ENCODE data around the gene TPX2. TPM values are rescaled to one million over a fixed set of nuclear protein-coding genes. Genes with fewer than 3 reads are reported as not detected.
"Not testable (repeated sequence)": the region's sequence is repeated elsewhere in the genome, so short reads cannot be mapped to it uniquely, and the experiment has no call there.

TPX2 gene
- polyA plus RNA-seq, 1 donor, result 20.7 TPM

- DNase-seq, result no peak
Observed at GRCh38 chr20:31764641-31765305, 25.7 kb downstream of the TPX2 start.

GRCh38 chr20:31767805-31768204 is 28.7 kb downstream of the TPX2 start:
- no peak for DNase-seq

- no peak for DNase-seq
Observed at GRCh38 chr20:31769681-31770080, 30.6 kb downstream of the TPX2 start.

GRCh38 chr20:31770243-31770642 is 31.2 kb downstream of the TPX2 start:
- no peak for DNase-seq

DNA sequence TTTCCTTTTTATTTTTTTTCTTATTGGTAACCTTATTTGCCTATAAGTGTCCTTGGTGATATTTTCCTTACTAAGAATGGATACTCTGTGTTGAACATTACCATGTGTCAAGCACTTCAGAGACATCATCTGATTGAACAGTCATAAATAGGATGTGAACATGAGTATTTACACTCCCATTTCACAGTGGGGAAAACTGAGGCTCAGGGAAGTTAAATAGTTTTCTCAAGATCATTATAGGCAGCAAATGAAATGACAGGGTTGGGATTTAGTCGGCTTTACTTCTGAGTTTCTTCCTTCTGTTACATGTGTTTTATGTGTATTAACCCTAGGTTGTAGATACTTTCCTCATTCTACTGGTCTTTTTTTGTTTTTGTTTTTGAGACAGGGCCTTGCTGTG is 35.3 kb downstream of the TPX2 start:
- no peak for DNase-seq

- no peak for DNase-seq
Observed at GRCh38 chr20:31780839-31781238, 41.7 kb downstream of the TPX2 start.

GRCh38 chr20:31781945-31782344 is 42.9 kb downstream of the TPX2 start:
- no peak for DNase-seq

GRCh38 chr20:31784354-31785044 is 45.4 kb downstream of the TPX2 start:
- DNase-seq, result no peak

DNA sequence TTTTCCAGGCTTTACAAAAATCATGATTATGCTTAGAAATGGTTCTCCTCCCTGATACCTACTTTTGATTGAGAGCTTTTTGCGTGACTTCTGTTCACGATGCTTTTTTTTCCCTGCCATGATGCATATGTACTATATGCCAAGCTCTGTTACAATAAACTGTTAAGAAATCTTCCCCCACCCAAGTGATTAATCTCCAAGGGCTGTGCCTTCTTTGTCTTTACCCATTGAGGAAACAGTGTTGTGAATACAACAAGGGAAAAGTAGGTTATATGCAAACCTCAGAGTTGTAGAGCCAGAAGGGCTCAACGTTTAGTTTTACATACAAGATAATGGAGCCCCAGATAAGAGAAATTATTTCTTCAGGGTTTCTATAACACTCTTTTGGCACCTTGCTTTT is 46.0 kb downstream of the TPX2 start:
- no peak for DNase-seq

DNA sequence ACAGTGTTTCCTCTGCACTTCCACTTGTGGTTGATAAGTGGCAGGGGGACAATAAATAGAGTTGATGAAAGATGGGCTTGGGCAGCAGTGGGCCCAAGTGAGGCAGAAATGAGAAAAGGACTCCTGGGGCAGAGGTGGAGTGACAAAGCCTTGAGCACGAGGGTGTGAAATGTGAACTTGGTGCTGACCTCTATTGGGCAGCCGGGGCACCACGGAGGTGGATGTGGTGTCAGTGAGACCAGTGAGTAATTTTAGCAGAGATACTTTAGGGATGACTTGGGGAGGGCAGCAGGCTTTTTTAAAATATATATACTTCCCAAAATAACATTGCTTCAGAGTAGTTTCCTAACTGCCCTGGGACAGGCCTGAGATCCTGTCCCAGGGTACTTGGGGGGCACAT is 49.5 kb downstream of the TPX2 start:
- no peak for DNase-seq

DNA sequence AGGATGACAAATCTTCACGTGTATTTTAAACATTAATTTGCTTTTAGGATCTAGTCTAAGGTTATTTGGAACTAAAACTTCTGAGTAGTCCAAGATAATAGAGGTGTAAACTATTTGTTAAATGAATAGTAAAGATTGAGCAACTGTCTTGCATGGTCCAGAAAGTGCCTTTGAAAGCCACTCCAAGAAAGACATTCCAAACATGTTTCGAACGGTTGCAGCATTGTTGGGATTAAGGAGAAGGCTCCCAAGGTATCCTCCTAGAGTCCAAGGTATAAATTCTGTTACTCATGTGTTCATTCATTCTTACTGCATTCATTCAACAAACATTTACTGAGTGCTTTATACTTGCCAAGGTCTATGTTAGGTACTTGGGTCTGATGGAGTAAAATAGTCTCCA is 51.3 kb downstream of the TPX2 start:
- no peak for DNase-seq

DNA sequence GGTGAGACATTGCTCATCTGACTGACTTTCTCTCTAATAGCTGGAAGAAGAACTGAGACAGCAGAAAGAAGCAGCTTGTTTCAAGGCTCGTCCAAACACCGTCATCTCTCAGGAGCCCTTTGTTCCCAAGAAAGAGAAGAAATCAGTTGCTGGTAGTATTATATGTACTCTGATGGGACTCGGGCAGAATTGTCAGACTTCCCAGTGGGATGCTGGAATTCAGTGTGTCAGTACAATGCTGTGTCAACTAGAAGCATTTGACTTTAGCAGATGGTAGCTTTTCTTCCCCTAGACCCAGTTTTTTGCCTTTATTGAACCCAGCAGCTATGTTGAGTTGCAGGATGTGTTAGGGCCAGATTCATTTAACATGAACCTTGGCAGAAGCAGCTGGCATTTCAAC is 58.3 kb downstream of the TPX2 start:
- no peak for DNase-seq

DNA sequence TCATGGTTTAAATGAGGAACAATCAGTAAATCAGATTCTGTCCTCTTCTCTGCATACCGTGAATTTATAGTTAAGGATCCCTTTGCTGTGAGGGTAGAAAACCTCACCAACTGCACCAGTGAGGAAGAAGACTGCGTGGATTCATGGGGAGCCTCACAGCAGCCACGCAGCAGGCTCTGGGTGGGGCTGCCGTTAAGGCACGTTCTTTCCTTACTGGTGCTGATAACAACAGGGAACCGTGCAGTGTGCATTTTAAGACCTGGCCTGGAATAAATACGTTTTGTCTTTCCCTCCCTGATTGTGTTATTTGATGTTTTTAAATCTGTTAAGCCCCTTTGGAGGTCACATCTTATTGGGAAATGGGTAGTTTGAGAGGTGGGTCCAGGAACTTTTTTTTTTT is 62.4 kb downstream of the TPX2 start:
- no peak for DNase-seq

- no peak for DNase-seq
Observed at GRCh38 chr20:31803552-31804291, 64.6 kb downstream of the TPX2 start.

DNA sequence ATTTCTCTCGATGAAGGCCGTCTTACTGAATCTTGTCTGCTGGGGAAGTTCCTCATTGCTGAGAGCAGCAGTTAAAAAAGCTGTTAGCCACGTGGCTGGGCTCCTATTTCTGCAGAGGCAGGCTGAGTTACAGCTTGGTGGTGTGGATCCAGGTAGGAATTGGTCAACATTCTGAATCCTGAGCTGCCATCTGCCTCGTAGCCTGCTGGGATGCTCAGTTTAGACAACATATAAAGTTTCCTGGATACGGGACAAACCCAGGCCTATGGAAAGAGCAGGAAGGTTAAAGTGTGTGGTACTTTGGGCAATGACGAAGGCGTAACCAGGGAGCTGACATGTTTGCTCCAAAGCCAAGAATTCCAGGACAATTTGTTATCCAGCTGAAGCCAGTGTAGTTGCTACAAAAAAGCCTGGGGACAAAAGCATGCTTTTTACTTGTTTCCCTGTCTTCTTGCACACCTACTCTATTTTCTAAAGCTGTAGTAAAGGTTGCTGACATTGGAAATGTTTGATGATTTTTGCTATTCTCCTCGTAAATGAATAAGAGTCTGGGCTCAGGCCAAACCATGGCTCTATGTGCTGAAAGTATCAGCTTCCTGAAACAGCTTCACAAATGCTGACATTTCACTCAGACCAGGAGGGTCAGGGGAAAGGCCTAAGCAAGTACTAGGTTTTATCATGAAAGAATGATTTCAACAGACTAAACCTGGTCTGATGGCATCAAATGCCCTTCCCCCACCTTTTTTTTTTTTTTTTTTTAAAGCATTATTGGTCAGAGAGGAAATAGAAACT is 67.7 kb downstream of the TPX2 start:
- no peak for DNase-seq

DNA sequence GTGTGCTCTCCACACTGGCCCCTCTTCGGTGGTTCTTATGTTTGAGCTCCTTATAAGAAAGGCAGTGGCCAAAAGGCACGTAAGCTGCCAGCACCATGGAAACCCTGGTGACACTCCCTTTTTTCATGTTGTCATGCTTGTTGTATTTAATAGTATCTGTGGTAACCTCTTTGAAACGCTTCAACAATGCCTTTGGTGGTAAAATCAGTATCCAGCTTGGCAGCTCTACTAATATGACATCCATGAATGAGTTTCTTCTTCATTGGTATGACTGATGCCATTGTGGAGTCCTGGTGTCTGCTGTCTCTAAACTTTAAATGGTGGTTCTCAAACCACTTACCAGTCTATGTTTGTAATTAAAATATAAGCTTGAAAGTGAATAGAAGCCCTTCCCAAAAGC is 69.4 kb downstream of the TPX2 start:
- no peak for DNase-seq

DNA sequence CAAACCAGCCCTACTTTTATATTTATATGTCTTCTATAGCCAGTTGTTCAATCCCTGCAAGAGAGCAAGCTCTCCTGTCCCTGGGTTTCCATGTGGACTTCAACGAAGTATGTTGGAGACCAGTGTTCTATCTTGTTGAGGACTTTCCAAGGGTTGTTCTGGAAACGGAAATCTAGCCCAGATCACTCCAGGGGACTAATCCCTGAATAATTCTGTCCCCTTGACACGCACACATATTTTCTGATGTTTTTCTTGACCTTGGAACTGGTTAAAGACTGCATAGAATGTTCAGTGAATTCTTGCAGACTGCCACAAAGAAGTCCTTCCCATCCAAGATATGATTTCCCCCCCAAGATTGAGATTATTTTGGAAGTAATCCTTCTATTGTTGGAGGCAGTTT is 70.6 kb downstream of the TPX2 start:
- no peak for DNase-seq

DNA sequence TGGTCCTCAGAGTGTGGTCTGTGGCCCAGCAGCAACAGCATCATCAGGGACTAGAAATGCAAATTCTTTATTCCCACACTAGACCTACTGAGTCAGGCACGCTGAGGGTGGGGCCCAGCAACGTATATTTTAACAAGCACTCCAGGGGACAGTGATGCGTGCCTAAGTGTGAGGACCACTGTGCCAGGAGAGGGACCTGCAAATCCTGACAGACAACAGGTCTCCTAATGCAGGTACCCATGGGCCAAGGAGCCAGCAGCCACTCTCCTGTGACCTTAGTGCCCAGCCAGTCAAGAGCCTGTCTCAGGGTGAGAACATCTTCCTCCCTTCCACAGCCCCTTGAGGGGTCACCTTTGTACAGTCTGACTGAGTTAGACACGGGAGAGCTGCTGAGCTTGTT is 72.1 kb downstream of the TPX2 start:
- DNase-seq, result no peak

DNA sequence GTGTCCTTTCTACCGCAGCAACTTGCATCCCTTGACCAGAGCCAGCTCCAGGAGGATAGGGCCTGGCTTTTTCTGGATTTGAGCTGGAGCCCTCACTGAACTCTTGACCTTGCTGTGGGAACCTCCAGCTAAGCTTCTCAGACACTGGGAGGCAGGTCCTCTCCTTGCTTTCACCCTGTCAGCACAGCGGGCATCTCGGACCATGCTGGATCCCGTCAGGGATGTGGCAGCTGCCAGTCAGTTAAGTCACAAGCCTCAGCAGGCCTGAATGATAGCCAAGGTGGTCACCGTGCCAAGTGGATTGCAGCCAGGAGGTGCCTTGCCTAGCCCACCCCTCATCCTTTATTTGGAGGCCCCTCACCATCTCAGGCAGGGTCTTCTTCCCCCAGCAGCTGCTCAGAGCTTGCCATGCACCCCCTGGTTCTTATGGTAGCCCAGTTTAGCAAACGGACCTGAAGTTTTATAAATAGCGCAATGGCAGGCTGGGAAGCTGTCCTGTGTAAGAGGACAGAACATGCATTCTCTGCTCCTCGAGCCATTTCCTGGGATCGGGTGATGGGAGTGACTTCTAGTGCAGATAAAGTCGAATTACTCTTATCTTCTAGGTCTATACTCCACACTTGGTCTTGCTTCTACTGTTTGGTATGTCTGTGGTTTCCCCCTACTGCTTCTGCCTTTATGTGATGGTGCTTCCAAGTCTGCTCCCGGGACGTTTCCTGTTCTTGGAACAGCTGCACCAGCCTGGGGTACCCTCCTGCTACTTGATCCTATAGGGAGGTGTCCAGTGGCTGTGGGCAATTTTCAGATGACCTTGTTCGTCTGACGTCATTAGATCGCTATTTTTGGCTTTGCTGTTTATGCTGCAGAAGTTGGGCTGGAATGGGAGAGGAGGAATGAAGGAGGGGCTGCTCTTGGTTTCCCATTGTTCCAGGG is 73.0 kb downstream of the TPX2 start:
- DNase-seq, result no peak

DNA sequence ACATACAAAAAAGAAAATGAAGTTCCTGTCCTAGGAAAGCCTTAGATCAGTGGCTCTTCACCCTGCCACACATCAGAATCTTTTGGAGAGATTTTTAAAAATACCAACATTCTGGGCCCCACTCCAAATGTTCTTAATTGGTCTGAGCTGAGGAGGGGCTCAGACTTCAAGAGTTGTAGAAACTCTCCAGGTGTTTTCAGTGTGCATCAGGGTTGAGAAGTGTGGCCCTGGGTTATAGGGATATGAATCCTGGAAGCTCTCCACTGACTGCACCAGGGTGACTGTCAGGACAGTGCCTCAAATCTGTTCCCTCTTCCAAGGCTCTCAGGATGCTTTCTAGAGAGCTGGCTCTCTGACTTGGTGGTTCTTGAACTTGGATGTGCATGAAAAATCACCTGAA is 74.5 kb downstream of the TPX2 start:
- DNase-seq, result no peak

DNA sequence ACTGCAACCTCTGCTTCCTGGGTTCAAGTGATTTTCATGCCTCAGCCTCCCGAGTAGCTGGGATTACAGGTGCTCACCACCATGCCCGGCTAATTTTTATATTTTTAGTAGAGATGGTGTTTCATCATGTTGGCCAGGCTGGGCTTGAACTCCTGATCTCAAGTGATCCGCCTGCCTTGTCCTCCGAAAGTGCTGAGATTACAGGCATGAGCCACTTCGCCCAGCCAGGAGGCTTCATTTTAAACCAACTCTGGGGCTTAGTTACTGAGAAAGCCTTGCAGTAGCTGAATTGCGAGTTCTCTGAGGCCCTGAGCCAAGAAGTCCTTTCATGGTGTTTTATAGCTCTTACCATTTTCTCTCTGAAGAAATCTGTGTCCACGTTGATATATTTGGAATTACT is 75.1 kb downstream of the TPX2 start:
- not testable (repeated sequence) for DNase-seq
